HT1080 (cell line): ENCODE measurements around the gene VSIG10. TPM values are rescaled to one million over a fixed set of nuclear protein-coding genes. Genes with fewer than 3 reads are reported as not detected.
"Not testable (repeated sequence)": the region's sequence is repeated elsewhere in the genome, so short reads cannot be mapped to it uniquely, and the experiment has no call there.

Source experiments
- DNase-seq: peaks from one replicate; pipeline ENCODE4 v3.0.0-alpha.2; 2015; ENCODE audit warnings: low read depth
- total RNA-seq: library from RNA; depleted of rRNA; stranded (reverse); fragments of >200 nt; shearing (Covaris generic); gene quantifications from 2 replicates; pipeline ENCODE4 v1.2.3, GENCODE V29; 2014

The VSIG10 gene
- total RNA-seq, 1 experiment from 2014 or later = 29.9 TPM

DNA sequence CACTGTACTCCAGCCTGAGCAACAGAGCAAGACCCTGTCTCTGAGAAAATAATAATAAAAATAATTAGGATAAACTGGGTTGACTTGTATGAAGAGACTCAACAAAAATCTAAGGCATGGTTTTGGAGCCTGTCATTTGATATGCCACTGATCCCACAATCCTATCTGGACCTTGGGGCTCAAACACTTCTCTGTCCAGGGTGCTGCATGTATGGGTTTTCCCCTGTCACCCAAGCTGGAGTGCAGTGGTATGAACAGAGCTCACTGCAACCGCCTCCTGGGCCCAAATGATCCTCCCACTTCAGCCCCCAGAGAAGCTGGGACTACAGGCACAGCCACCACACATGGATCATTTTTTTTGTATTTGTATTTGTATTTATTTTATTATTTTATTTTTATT is 5.3 kb upstream of the VSIG10 start:
- no peak for DNase-seq

DNA sequence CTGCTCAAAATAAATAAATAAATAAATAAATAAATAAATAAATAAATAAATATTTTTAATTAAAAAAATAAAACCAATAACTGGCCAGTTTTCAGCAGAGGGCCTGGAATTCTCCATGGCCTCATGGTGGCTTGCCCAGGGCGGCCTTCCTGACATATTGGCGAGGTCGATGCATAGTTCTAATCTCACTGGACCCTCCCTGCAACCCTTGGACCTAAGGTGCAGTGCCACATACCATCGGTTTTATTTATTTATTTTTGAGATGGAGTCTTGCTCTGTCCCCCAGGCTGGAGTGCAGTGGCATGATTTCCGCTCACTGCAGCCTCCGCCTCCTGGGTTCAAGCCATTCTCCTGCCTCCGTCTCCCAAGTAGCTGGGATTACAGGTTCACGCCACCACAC is 3.9 kb upstream of the VSIG10 start:
- DNase-seq = no peak

DNA sequence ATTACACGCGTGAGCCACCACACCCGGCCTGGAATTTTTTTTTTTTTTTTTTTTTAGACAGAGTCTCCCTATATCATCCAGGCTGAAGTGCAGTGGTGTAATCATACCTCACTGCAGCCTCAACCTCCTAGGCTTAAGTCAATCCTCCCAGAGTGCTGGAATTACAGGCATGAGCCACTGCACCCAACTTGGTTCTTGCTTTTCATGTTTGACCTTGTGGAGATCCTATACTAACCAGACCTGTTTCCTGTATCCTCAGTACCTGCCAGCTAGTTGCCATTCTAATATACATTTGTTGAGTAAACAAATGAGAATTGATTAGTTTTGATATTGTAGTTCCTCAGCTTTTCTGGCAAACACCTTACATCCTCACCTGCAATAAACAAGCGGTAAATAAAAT is 3.2 kb upstream of the VSIG10 start:
- DNase-seq = no peak

DNA sequence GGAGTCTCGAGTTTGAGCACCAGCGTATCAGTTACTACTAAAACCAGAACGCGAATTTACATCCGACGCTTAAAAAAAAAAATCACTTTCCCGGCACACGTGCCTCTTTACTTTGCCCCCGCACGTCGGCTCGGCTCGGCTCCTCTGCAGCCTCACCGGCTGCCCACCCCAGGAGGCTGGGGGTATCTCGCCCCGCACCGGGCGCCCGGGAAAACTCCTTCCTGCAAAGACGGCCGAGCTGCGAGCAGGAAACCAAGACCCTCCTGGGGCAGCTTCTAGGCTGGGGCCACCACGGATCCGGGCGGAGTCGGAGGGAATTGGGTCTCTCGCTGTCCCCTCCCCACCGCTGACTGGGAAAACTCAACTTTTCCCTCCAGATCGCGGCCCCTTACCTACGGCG is 610 bp downstream of the VSIG10 start:
- DNase-seq = peak; percentile 30

DNA sequence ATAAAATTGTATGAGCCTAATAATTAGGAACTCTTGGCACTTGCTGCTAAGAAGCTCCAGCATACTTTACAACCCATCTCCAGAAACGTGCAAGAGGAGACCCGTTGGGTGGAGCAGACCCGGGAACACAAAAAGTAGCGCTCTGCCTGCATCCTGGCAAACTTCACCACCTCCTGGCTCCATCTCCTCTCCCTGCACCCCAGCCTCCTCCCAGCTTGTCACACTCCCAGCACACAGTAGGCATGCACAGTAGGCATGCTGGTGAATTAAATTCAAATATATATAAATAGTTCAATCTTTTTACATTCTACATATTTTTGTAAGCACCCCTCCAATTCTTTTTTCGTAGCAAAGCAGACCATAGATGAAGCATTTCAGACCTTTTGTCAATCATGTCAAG is 1.2 kb downstream of the VSIG10 start:
- no peak for DNase-seq

DNA sequence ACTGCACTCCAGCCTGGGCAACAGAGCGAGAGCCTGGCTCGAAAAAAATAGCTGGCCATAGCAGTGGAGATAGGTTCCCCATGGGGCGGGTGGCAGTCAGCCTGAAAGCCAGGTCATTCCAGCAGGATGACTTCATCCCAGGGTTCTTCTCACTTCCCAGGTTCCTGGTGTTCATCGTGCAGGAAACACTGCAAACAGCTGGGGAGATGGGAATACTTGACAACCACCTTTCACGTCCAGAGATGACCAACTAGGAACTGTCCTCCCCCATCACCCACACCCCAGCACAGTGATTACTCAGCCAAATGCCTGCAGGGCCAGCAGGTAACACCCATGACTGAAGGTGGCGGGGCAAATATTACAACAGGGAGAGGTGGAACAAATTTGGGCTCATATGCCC is 1.7 kb downstream of the VSIG10 start:
- DNase-seq = peak; percentile 43

DNA sequence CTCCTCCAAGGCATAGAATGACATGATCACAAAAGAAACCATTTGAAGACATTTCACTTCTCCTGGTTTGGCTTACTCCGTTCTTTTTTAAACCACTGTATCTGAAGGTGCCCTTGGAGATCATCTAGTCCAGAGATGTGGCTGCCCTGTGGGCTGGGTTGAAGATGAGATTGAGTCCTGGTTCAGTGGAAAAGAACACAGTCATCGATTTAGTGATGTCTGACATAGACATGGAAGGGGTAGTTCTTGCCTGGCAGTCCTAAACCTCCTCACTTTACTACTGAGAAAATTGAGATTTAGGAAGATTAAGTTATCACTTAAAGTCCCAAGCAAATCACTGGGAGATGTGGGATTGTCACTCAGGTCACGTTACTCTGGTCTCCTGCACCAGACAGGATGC is 2.8 kb downstream of the VSIG10 start:
- DNase-seq = no peak

DNA sequence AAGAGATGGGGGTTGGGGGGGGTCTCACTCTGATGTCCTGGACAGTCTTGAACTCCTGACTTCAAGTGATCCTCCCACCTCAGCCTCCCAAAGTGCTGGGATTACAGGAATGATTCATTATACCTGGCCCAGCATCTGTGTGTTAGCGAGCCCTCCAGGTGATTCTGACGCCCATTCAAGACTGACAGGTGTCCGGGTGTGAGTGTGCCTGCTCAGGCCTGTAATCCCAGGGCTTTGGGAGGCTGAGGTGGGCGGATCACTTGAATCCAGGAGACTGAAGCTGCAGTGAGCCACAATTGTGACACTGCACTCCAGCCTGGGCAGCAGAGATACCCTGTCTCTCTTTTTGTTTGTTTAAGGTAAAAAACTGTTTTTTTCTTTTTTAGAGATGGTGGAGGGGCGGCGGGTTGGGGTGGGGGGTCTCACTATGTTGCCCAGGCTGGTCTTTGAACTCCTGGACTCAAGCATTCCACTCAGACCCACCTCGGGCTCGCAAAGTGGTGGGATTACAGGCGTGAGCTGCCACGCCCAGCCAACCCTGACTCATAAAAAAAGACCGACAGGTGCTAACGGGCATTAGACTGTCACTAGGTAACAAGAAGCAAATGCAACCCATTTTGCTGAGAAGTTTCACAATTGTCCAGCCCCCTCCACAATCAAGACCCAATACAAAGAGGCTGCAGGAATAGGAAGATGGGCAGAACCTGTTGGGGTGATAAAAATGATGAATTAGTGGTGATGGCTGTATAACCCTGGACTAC is 4.7 kb downstream of the VSIG10 start:
- DNase-seq = no peak

DNA sequence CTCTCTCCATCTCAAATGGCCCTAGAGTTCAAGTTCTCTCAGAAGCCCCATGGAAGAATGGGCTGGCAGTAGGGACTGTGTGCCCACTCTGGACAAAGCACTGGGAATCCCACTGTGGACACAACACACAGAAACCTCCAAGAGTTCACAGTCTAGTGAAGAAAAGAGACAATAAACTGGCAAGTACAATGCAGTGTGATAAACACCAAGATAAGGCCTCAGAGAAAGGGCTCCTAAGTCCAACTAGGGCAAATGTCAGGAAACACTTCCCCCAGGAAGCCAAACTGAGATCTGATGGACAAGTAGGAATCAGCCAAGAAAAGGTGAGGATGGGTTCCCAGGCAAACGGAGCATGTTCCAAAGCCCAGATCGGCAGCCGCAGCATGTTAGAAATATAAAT is 5.4 kb downstream of the VSIG10 start:
- DNase-seq = no peak

DNA sequence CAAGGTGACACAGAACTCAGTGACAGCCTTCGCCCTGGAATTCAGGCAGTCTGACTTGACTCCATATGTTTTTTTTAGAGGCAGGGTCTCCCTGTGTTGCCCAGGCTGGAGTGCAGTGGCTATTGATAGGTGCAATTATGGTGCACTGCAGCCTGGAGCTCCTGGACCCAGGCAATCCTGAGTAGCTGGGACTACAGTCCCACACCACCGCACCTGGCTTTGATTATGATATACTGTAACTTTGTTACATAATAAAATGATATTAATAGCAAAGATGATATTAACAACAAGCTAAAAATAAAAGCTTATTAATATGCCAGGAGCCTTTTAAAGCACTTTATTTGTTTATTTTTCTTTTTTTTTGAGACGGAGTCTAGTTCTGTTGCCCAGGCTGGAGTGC is 9.8 kb downstream of the VSIG10 start:
- no peak for DNase-seq

DNA sequence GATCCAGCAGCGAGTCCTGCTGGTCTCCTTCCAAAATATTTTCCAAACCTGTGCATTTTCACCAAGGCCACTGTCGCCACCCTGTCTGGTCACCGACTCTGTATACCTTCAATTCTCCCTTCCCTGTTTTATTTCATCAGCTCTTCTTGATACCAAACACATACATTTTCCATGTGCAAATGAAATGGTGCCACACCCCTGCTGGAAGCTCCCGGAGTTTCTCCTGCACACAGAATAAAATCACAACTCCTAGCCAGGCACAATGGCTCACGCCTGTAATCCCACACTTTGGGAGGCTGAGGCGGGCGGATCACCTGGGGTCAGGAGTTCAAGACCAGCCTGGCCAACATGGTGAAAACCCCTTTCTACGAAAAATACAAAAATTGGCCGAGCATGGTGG is 14.0 kb downstream of the VSIG10 start:
- no peak for DNase-seq

DNA sequence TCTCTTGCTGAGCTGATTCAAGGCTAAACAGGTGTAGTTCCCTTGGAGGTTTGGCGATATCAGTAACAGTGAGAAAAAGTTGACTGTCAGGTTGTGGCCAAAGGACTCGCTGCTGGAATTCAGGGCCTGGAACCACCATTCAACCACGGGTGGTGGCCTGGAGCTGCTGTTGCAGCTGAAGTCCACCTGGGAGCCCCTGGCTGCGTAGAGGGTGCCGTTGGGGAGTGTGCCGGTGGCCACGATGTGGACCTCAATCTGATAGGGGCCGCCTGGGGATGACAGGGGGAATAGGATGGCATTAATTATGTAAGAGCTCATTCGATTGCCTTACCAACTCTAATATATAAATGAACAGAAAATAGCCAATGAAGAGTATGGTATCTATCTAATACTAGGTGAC is 21.6 kb downstream of the VSIG10 start:
- no peak for DNase-seq

DNA sequence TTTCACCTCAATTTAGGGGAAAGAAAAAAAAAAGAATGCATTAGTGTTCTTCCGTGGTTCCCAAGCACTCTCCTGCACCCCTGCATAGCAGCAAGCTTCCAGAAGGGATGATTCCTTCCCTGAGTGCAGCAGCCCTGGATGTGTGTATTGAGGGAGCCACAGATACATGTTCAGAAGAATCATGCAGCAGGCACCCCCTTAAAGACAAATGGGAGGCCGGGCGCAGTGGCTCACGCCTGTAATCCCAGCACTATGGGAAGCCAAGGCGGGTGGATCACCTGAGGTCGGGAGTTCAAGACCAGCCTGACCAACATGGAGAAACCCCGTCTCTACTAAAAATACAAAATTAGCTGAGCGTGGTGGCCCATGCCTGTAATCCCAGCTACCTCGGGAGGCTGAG is 22.3 kb downstream of the VSIG10 start:
- DNase-seq = not testable (repeated sequence)

DNA sequence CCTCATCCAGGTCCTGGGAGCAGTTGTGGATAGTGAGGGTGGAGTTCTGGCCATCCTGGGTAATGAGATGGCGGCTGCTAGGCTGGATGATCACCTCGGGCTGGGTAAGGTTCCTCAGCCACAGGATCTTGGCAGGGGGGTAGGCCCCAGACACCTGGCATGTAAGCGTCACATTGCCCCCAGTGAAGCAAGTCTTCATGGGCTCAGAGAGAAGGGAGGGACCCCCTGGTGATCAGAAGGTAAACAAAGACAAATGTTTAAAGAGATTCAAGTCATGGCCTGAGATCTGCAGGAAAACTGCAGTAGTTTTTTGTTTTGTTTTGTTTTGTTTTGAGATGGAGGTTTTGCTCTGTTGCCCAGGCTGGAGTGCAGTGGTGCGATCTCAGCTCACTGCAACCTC is 30.0 kb downstream of the VSIG10 start:
- DNase-seq = no peak

DNA sequence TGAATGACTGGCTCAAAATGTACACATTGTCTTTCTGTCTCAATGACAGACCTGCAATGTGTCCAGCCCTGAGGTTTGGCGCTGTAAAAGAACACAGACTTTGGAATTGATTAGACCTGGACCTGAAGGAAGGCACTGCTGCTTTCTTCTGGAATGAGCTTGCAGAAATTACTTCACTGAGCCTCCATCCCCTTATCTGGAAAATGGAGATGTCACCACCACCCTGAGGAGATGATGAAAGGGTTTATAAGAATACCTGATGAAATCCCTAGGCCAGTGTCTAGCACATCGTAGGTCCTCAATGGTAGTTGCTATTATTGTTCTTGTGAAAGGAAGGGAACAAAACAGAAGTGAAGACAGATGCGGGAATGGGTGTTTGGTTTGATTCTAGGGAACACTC is 33.2 kb downstream of the VSIG10 start:
- DNase-seq = no peak

DNA sequence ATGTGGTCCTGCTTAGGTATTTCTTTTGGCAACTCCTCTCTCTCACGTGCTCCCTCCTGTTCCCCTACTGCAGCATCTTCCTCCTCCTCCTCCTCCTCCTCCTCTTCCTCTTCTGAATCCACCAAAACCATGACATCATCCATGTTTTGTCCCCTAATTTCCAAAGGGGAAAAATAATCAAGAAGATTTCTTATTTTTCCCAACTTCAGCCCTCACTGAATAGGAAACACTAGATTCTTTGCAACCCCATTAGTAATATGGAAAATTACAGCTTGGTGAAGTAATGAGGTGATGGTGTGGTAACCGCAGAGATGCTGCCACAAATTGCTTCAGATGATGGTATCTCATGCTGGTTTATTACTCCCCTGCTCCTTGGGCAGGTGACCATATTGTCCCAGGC is 35.4 kb downstream of the VSIG10 start:
- DNase-seq = no peak

DNA sequence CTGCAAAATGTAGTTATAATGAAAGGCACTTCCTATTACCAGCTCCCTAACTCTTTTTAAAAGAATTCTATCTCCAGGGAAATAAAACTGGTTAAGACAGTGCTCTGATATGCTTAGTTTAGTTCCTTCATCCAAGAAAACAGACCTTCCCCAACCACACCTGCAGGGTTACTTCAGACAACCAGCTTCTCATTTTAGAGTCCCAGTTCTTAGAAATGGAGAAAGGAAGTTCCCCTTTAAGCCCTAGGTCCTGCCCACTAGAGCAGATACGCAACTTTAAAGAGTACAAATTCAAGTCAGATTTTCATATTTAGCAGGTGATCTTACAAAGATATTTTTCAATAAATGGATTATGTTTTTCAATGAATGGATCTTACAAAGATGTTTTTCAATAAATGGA is 38.4 kb downstream of the VSIG10 start:
- no peak for DNase-seq

DNA sequence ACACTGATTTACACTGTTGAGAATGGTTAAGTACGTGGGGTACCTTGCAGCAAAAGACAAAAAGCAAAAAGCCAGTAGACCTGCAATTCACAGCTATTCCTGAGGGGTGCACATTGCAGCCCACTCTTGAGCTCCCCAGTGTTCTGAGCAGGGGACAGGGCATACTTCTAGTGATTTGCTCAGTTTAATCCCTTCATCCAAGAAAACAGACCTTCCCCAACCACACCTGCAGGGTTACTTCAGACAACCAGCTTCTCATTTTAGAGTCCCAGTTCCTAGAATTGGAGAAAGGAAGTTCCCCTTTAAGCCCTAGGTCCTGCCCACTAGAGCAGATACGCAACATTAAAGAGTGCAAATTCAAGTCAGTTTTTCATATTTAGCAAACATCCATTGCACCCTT is 39.2 kb downstream of the VSIG10 start:
- DNase-seq = no peak

DNA sequence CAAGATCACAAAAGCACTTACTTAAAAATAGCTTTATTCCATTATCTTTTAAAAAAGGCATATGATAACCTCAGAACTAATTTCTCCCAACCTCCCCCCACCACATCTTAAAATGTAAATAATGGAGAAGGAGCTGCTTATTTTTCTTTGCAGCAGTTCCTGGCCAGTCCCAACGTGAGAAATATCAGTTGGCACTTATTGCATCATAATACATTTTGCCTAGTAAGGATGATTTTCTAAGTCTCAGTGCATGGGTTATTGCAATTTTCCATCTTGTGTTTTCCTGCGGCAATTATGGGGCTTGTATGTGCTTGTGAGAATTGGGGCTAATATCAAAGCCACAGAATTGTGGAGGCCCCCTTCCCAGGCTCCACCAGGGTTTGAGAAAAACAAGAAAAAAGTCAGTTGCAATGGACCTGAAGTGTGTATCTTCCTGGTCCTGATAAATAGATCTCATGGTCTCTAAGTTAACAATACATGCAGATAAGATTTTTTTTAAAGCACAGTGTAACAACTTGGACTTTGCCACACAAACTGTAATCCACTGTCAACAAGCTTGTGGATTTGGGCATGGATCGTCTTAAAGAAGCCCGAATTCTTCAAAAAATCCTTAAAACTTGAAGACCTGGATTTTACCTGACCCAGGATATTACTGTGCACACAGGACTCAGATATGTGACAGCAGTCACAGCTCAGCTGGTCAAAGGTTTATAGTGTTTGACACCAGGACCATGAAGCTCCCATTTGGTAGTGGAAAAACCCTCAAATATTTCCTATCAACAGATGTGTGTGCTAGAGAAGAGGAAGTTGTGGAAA is 40.0 kb downstream of the VSIG10 start:
- no peak for DNase-seq

DNA sequence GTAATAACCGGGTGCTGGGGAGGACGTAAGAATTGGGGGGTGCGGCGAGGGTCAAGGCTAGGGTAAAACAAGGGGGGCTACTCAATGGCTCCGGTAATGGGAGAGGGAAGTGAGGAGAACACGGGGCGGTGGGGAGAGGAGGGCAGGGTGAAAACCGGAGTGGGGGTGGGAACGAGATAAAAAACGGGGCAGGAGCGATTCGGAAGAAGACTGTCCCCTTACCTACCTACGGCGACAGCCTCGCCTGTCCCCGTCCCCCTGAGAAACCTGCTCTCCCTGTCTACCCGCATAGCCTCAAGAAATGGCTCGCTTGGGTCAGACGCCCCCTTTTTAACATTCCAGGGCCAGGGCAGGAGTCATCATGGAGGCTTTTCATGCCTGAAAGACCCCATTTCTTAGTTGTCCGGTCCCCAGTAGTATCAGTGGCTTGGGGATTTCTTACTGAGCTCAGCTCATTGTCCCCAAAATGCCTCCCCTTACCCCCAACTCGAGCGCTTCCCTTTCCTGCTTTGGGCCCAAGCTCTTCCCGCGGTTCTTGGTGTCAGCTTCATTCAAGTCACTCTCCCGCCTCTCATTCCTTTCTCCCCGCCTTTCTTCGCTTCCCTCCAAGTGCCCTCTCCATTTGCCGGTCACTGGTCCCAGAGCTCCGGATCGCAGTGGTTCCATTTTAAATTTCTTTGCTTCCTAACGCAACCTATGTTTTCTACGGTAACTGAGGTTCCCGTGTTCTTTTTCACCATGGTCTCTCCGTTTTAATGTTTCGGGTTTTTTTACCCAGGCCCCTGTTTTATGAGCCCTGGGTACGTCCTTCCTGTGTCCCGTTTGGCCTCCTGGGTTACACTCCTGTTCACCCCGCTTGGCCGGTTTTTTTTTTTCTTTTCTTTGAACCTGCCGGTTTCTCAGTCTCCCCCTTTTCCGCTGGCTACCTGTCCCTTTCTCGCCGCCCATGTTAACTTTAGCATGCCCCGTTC is 41.7 kb downstream of the VSIG10 start:
- DNase-seq = peak; percentile 38

DNA sequence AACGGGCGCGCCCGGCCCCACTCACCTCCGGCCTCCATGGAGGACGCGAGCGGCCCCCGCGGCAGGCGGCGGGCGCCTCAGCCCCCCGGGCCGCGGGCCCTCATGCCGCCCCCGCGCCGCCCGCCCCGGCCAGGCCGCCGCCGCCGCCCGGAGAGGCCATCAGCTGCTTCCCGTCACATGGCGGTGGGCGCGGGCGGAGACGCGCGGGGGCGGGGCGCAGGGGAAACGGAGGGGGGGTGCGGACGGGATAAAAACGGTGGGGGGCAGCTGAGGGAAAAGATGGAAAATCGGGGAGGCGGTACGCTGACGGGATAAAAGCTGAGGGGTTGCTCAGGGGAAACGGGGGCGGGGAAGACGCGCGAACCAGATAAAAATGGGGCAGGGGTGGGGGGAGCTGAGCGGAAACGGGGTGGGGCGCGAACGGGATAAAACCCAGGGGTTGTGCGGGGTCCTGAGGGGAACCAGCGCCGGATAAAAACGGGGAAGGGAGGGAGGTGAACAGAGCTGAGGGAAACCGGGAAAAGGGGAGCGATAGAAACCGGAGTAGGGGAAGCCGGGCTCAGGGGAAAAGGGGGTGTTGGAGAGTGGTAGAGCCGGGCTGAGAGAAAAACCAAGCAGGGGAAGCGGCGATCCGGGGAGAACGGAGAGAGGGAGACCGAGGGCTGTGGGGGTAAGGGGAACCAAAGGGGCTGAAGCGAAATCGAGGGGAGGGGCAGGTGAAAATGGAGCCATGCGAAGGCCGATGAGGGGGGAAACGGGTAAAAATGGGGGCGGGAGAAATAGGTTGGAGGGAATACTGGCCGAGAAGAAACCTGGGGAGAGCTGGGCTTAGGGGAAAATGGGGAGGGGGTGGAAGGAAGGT is 42.6 kb downstream of the VSIG10 start, which contains the start of gene WSB2:
TSS of gene WSB2 (minus strand) at position 169 of the 862 bp plus-strand sequence. CDS start at position 38, 131 bp downstream.
- no peak for DNase-seq
